ENCODE results near the gene CCDC110. TPM values are rescaled to one million over a fixed set of nuclear protein-coding genes. Genes with fewer than 3 reads are reported as not detected.
A peak's percentile ranks its signal among the peaks of the same experiment; 100 is the strongest.

CCDC110 gene
- total RNA-seq, 2 donors from 2014 or later: 0.35 to 6.2 TPM

GRCh38 chr4:185395238-185395955 is 76.1 kb downstream of the CCDC110 start, which contains the start of gene LRP2BP:
Gene LRP2BP (minus strand): TSS chr4:185395924. CDS start chr4:185378186, 17,738 bp downstream.
- no peak for TF ChIP-seq CTCF (IDR thresholded peaks at IDR 0.05)
- DNase-seq (ENCODE audit: low spot score) (no peak), ATAC-seq (ENCODE audit: insufficient number of reproducible peaks, low FRiP score, low read depth) (no peak)
- H3K36me3 ChIP-seq: no peaks in the 10 kb centered on the region
- H3K27ac ChIP-seq: peak within 1 kb of the TSS; percentile 98
- H3K27me3 ChIP-seq (replicated peaks; ENCODE audit: insufficient read depth): no peaks in the 10 kb centered on the region
- peaks cover 6 to 26% of the 10 kb centered on the region in 2 donors for H3K4me1 ChIP-seq (ENCODE audit: control insufficient read depth in 1 of 2, low read depth in 2 of 2)
- H3K4me3 ChIP-seq: peak within 1 kb of the TSS; percentile 95
- no peaks in the 10 kb centered on the region for H3K9me3 ChIP-seq

Other genes starting within 250 kb of the CCDC110 start
- gene LRP2BP, start 75.8 kb downstream of the CCDC110 start, total RNA-seq: 1 to 10 TPM; 4.4 to 7.6 TPM
- 10 to 100 TPM; 15.7 to 24.2 TPM for gene ANKRD37, start 74.9 kb downstream of the CCDC110 start, total RNA-seq
- gene UFSP2, start 45.8 kb downstream of the CCDC110 start, total RNA-seq: 10 to 100 TPM; 35.1 to 44.7 TPM
- 1,000 to 10,000 TPM in 1 of 2 donors, 100 to 1,000 TPM in 1; 835 to 1,176 TPM for gene PDLIM3, start 63.8 kb upstream of the CCDC110 start, total RNA-seq